Mesendoderm (in vitro differentiated cells): Measurements from ENCODE around the gene WNT5A.

Experiments used
- DNase-seq: peaks from one replicate; pipeline ENCODE4 v3.0.0; 2013
- H2AK5ac ChIP-seq: 2 replicates; pipeline ENCODE4 v1.6.1; 2013; ENCODE audit warnings: low read length, inconsistent platforms
- H2BK120ac ChIP-seq: 2 replicates; pipeline ENCODE4 v1.6.1; 2013; ENCODE audit warnings: low read depth, mild to moderate bottlenecking, low read length, moderate library complexity, mixed read lengths
- H2BK15ac ChIP-seq: replicated peaks from 2 replicates; pipeline ENCODE4 v1.6.1; 2013; ENCODE audit warnings: low read depth, mild to moderate bottlenecking, moderate library complexity
- H2BK5ac ChIP-seq: 2 replicates; pipeline ENCODE4 v1.6.1; 2013; ENCODE audit warnings: low read length, inconsistent platforms
- H3K18ac ChIP-seq: 2 replicates; pipeline ENCODE4 v1.6.1; 2013; ENCODE audit warnings: mild to moderate bottlenecking, low read length, mixed read lengths
- H3K23ac ChIP-seq: one replicate; pipeline ENCODE4 v1.6.1; 2013; ENCODE audit warnings: low read length
- H3K27ac ChIP-seq: 2 replicates; pipeline ENCODE4 v1.5.1; 2013; ENCODE audit warnings: low read depth, mild to moderate bottlenecking, inconsistent platforms, low read length, moderate library complexity
- H3K27me3 ChIP-seq: 2 replicates; pipeline ENCODE4 v1.6.1; 2013; ENCODE audit warnings: low read length, control low read depth, mild to moderate bottlenecking, inconsistent platforms; ENCODE audit not compliant: insufficient read depth, poor library complexity
- H3K36me3 ChIP-seq: 2 replicates; pipeline ENCODE4 v1.6.1; 2013; ENCODE audit warnings: low read length, inconsistent platforms; ENCODE audit not compliant: control insufficient read depth, insufficient read depth
- H3K4ac ChIP-seq: one replicate; pipeline ENCODE4 v1.6.1; 2013; ENCODE audit warnings: low read depth, mild to moderate bottlenecking, low read length, moderate library complexity
- H3K4me1 ChIP-seq: 2 replicates; pipeline ENCODE4 v1.6.1; 2013; ENCODE audit warnings: low read depth, low read length, inconsistent platforms; ENCODE audit not compliant: control insufficient read depth
- H3K4me2 ChIP-seq: 2 replicates; pipeline ENCODE4 v1.6.1; 2013; ENCODE audit warnings: low read length
- H3K4me3 ChIP-seq: 2 replicates; pipeline ENCODE4 v1.5.1; 2013; ENCODE audit warnings: mild to moderate bottlenecking, low read length
- H3K56ac ChIP-seq: one replicate; pipeline ENCODE4 v1.6.1; 2013; ENCODE audit warnings: low read length
- H3K79me1 ChIP-seq: 2 replicates; pipeline ENCODE4 v1.6.1; 2013; ENCODE audit warnings: low read length, inconsistent platforms
- H3K79me2 ChIP-seq: 2 replicates; pipeline ENCODE4 v1.6.1; 2013; ENCODE audit warnings: mild to moderate bottlenecking, low read length; ENCODE audit not compliant: control insufficient read depth, insufficient read depth
- H3K9ac ChIP-seq: 2 replicates; pipeline ENCODE4 v1.6.1; 2013; ENCODE audit warnings: low read length, inconsistent platforms
- H4K5ac ChIP-seq: one replicate; pipeline ENCODE4 v1.6.1; 2013; ENCODE audit warnings: low read length
- H4K8ac ChIP-seq: one replicate; pipeline ENCODE4 v1.6.1; 2013; ENCODE audit warnings: low read depth, mild to moderate bottlenecking, control low read depth, low read length, moderate library complexity
- WGBS: extraction: QIAGEN DNeasy Blood & Tissue Kit; methylation state at CpG from one replicate; pipeline ENCODE4 v1.1.7; 2013; ENCODE audit warnings: low lambda C conversion rate, missing lambda C conversion rate; ENCODE audit not compliant: insufficient coverage; ENCODE audit errors: extremely low coverage; 5-methylcytosine and 5-hydroxymethylcytosine counted together

Gene WNT5A

GRCh38 chr3:55494976-55495375, 7.9 kb upstream of the WNT5A start:
- no peaks in the 10 kb centered on the region for H3K79me1 ChIP-seq
- no peaks in the 10 kb centered on the region for H3K36me3 ChIP-seq
- H3K56ac ChIP-seq: no peak overlapping the region
- H3K4me2 ChIP-seq: no peak overlapping the region
- no peak overlapping the region for H3K23ac ChIP-seq
- H2BK5ac ChIP-seq: no peak overlapping the region
- H3K18ac ChIP-seq: no peak overlapping the region
- no peak overlapping the region for H3K4me3 ChIP-seq
- DNase-seq: no peak
- H3K27ac ChIP-seq: no peak overlapping the region
- no peak overlapping the region for H2BK120ac ChIP-seq
- no peaks in the 10 kb centered on the region for H3K27me3 ChIP-seq
- no peak overlapping the region for H3K4ac ChIP-seq
- peaks cover 3% of the 10 kb centered on the region for H3K4me1 ChIP-seq
- no CpG with 5 or more reads among the region's 2 CpGs for WGBS
- no peak overlapping the region for H2AK5ac ChIP-seq
- no peak overlapping the region for H4K8ac ChIP-seq
- no peak overlapping the region for H4K5ac ChIP-seq
- H3K79me2 ChIP-seq: no peaks in the 10 kb centered on the region
- H3K9ac ChIP-seq: no peak overlapping the region
- no peak overlapping the region for H2BK15ac ChIP-seq

- H2AK5ac ChIP-seq: no peak overlapping the region
- no peaks in the 10 kb centered on the region for H3K36me3 ChIP-seq
- no peak overlapping the region for H2BK15ac ChIP-seq
- no peak overlapping the region for H3K18ac ChIP-seq
- H3K4me2 ChIP-seq: no peak overlapping the region
- H2BK5ac ChIP-seq: no peak overlapping the region
- WGBS: no CpG with 5 or more reads among the region's 5 CpGs
- H3K4ac ChIP-seq: no peak overlapping the region
- DNase-seq: no peak
- no peaks in the 10 kb centered on the region for H3K27me3 ChIP-seq
- H3K23ac ChIP-seq: no peak overlapping the region
- no peak overlapping the region for H3K27ac ChIP-seq
- no peak overlapping the region for H2BK120ac ChIP-seq
- peaks cover 3% of the 10 kb centered on the region for H3K79me2 ChIP-seq
- no peak overlapping the region for H4K5ac ChIP-seq
- H3K4me1 ChIP-seq: peaks cover 3% of the 10 kb centered on the region
- no peak overlapping the region for H3K9ac ChIP-seq
- no peak overlapping the region for H3K56ac ChIP-seq
- H3K4me3 ChIP-seq: no peak overlapping the region
- no peak overlapping the region for H4K8ac ChIP-seq
- H3K79me1 ChIP-seq: no peaks in the 10 kb centered on the region
Measured at GRCh38 chr3:55492976-55493375, 5.9 kb upstream of the WNT5A start.

GRCh38 chr3:55491296-55491816, 4.2 kb upstream of the WNT5A start:
- Histone ChIP-seq H2BK120ac (no peak overlapping the region), H3K4ac (no peak overlapping the region), H2BK15ac (no peak overlapping the region), H3K27ac (no peak overlapping the region), H2AK5ac (peak overlapping the region; percentile 43), H4K8ac (no peak overlapping the region), H3K79me1 (no peaks in the 10 kb centered on the region), H3K4me2 (no peak overlapping the region), H4K5ac (no peak overlapping the region), H3K36me3 (no peaks in the 10 kb centered on the region), H3K9ac (no peak overlapping the region), H3K4me1 (peaks cover 3% of the 10 kb centered on the region), H3K23ac (no peak overlapping the region), H3K27me3 (no peaks in the 10 kb centered on the region), H3K79me2 (peaks cover 7% of the 10 kb centered on the region), H2BK5ac (no peak overlapping the region), H3K4me3 (no peak overlapping the region), H3K18ac (no peak overlapping the region), H3K56ac (peak overlapping the region; percentile 22)
- no peak for DNase-seq
- WGBS: no CpG with 5 or more reads among the region's 7 CpGs

- H2BK15ac ChIP-seq: no peak overlapping the region
- no peak overlapping the region for H3K4me3 ChIP-seq
- no peak overlapping the region for H3K56ac ChIP-seq
- no peak overlapping the region for H4K8ac ChIP-seq
- peak overlapping the region; percentile 20 for H3K9ac ChIP-seq
- no peaks in the 10 kb centered on the region for H3K36me3 ChIP-seq
- peak; percentile 18 for DNase-seq
- H2AK5ac ChIP-seq: no peak overlapping the region
- H3K4ac ChIP-seq: no peak overlapping the region
- H3K27ac ChIP-seq: no peak overlapping the region
- no peak overlapping the region for H4K5ac ChIP-seq
- H2BK120ac ChIP-seq: no peak overlapping the region
- H3K4me1 ChIP-seq: peaks cover 3% of the 10 kb centered on the region
- H2BK5ac ChIP-seq: no peak overlapping the region
- no peaks in the 10 kb centered on the region for H3K27me3 ChIP-seq
- no peaks in the 10 kb centered on the region for H3K79me1 ChIP-seq
- WGBS: no CpG with 5 or more reads among the region's 3 CpGs
- no peak overlapping the region for H3K4me2 ChIP-seq
- no peak overlapping the region for H3K18ac ChIP-seq
- peaks cover 9% of the 10 kb centered on the region for H3K79me2 ChIP-seq
- no peak overlapping the region for H3K23ac ChIP-seq
Measured at GRCh38 chr3:55490276-55490913, 3.3 kb upstream of the WNT5A start.

- Histone ChIP-seq H3K56ac (peak overlapping the region; percentile 94), H2AK5ac (no peak overlapping the region), H3K4me2 (peak overlapping the region; percentile 97), H3K79me2 (peaks cover 13% of the 10 kb centered on the region), H3K36me3 (no peaks in the 10 kb centered on the region), H3K4me3 (peak overlapping the region; percentile 61), H2BK120ac (no peak overlapping the region), H3K9ac (peak overlapping the region; percentile 80), H3K23ac (no peak overlapping the region), H3K79me1 (no peaks in the 10 kb centered on the region), H4K8ac (no peak overlapping the region), H3K27me3 (no peaks in the 10 kb centered on the region), H2BK15ac (no peak overlapping the region), H4K5ac (no peak overlapping the region), H2BK5ac (peak overlapping the region; percentile 19), H3K18ac (no peak overlapping the region), H3K4me1 (peaks cover 4% of the 10 kb centered on the region), H3K27ac (no peak overlapping the region), H3K4ac (no peak overlapping the region)
- WGBS: no CpG with 5 or more reads among the region's 17 CpGs
- DNase-seq: peak; percentile 76
Measured at GRCh38 chr3:55489798-55490132, 2.7 kb upstream of the WNT5A start.
